HepG2 (cell line): ENCODE results near the gene ETFA. TPM values are rescaled to one million over a fixed set of nuclear protein-coding genes. Genes with fewer than 3 reads are reported as not detected.

Experiments
- CBX5 ChIP-seq: sonication (generic); formaldehyde crosslinking; IDR thresholded peaks from 2 replicates; pipeline ENCODE4 v1.4.0; 2020; ENCODE audit warnings: missing genetic modification reagents, borderline replicate concordance
- CEBPB ChIP-seq: IDR thresholded peaks from 2 replicates; pipeline ENCODE4 v1.6.1; 2011; ENCODE audit warnings: low read depth, low read length, improper control_type of control experiment, borderline replicate concordance
- KMT2A ChIP-seq: sonication (generic); formaldehyde crosslinking; IDR thresholded peaks from 2 replicates; pipeline ENCODE4 v1.4.0; 2020; ENCODE audit warnings: missing genetic modification reagents
- NR2F6 ChIP-seq, 2 experiments: IDR thresholded peaks; 2 replicates each; pipeline ENCODE4 v1.6.1; 2016; ENCODE audit warnings: antibody characterized with exemption in 1 of 2, mild to moderate bottlenecking in 1 of 2
- ONECUT2 ChIP-seq: sonication (generic); formaldehyde crosslinking; IDR thresholded peaks from 2 replicates; pipeline ENCODE4 v1.4.0; 2020; ENCODE audit warnings: missing genetic modification reagents
- RCOR2 ChIP-seq: IDR thresholded peaks from 2 replicates; pipeline ENCODE4 v1.6.1; 2016; ENCODE audit warnings: missing biosample characterization, missing genetic modification reagents
- SMC3 ChIP-seq: IDR thresholded peaks from 2 replicates; pipeline ENCODE4 v1.6.1; 2011; ENCODE audit warnings: low read length, improper control_type of control experiment
- ZFAT ChIP-seq: sonication (generic); formaldehyde crosslinking; conservative IDR thresholded peaks from 2 replicates; pipeline ENCODE4 v1.8.1; 2023; ENCODE audit warnings: missing genetic modification reagents, inconsistent platforms
- ZNF333 ChIP-seq: sonication (generic); formaldehyde crosslinking; IDR thresholded peaks from 2 replicates; pipeline ENCODE4 v1.4.0; 2020; ENCODE audit warnings: mild to moderate bottlenecking, missing genetic modification reagents, borderline replicate concordance
- ZNF441 ChIP-seq: sonication (generic); formaldehyde crosslinking; IDR thresholded peaks from 2 replicates; pipeline ENCODE4 v1.7.0; 2021; ENCODE audit warnings: missing genetic modification reagents, borderline replicate concordance
- ZNF563 ChIP-seq: sonication (generic); formaldehyde crosslinking; IDR thresholded peaks from 2 replicates; pipeline ENCODE4 v1.8.0; 2022; ENCODE audit warnings: mild to moderate bottlenecking, moderate library complexity, missing genetic modification reagents
- polyA plus RNA-seq, 8 experiments: library from polyadenylated mRNA; depleted of rRNA in 3 of 8; stranded (reverse) in 7 of 8; unstranded in 1 of 8; fragments of >200 nt; fragmentation: Illumina TruSeq in 4 of 8; extraction: Trizol in 4 of 8; gene quantifications; 2 replicates each; pipeline versions ENCODE4 v1.2.1 to v1.2.3, GENCODE V29; 2011 to 2016; ENCODE audit warnings: low read depth in 4 of 8, missing spikeins in 1 of 8, mixed read lengths in 1 of 8; ENCODE audit not compliant: insufficient read depth in 1 of 8
- total RNA-seq, 5 experiments: library from RNA; depleted of rRNA; stranded (reverse); fragments of >200 nt; fragmentation: Illumina TruSeq; extraction: Trizol; gene quantifications; 2 replicates each; pipeline ENCODE4 v1.2.3, GENCODE V29; 2016; ENCODE audit warnings: low read depth in 1 of 5
- TF ChIP-seq, protein P1 (sequence below): sonication (generic); IDR thresholded peaks from 2 replicates; pipeline ENCODE4 v1.6.1; 2016; ENCODE audit warnings: low read depth, borderline replicate concordance
- TF ChIP-seq, protein P2 (sequence below): sonication (generic); formaldehyde crosslinking; IDR thresholded peaks from 2 replicates; pipeline ENCODE4 v1.4.0; 2020; ENCODE audit warnings: mild to moderate bottlenecking, missing genetic modification reagents
- TF ChIP-seq, protein P3 (sequence below): sonication (generic); formaldehyde crosslinking; IDR thresholded peaks from 2 replicates; pipeline ENCODE4 v1.4.0; 2020; ENCODE audit warnings: missing genetic modification reagents
- TF ChIP-seq, protein P4 (sequence below): sonication (generic); formaldehyde crosslinking; conservative IDR thresholded peaks from 2 replicates; pipeline ENCODE4 v1.8.0; 2022; ENCODE audit warnings: low read depth, missing genetic modification reagents

The ETFA gene
- total and polyA plus RNA-seq, 2 of the 13 experiments (the other 11 are each of a cell fraction or from before 2014, with no cell fraction given), result 291 to 396 TPM

DNA sequence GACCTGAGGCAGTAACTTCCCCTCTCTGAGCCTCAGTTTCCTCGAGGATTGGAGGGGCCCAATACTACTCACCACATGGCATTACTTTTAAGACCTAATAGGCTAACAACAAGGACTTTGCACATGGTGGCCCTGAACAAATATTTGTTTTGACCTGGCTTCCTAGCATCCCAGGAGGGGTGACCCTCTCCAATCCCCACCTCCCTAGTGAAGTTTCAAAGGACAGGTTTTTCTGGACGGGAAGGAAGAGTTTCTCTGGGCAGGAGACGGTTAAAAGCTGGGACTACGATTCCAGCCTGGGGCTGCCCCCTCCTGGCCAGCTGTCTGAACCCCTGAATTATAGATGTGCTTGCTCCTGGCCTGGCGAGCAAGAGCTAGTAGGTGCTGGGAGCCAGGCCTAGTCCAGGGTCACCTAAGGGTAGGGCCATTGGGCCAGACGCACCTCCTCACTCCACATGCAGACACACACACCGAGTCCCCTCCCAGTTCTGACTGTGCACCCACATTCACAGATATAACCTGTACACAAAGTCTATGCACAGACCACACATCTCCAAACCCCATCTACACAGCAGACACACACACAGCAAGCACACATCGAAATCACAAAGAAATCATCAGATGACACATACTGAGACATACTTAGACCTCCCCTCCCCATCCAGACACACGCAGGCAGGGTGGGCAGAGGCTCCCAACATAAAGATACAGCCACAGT lies 22.6 kb upstream of the ETFA start (continued):
- TF ChIP-seq, protein P1, sequence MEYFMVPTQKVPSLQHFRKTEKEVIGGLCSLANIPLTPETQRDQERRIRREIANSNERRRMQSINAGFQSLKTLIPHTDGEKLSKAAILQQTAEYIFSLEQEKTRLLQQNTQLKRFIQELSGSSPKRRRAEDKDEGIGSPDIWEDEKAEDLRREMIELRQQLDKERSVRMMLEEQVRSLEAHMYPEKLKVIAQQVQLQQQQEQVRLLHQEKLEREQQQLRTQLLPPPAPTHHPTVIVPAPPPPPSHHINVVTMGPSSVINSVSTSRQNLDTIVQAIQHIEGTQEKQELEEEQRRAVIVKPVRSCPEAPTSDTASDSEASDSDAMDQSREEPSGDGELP, result peak; percentile 53
- TF ChIP-seq, protein P2, sequence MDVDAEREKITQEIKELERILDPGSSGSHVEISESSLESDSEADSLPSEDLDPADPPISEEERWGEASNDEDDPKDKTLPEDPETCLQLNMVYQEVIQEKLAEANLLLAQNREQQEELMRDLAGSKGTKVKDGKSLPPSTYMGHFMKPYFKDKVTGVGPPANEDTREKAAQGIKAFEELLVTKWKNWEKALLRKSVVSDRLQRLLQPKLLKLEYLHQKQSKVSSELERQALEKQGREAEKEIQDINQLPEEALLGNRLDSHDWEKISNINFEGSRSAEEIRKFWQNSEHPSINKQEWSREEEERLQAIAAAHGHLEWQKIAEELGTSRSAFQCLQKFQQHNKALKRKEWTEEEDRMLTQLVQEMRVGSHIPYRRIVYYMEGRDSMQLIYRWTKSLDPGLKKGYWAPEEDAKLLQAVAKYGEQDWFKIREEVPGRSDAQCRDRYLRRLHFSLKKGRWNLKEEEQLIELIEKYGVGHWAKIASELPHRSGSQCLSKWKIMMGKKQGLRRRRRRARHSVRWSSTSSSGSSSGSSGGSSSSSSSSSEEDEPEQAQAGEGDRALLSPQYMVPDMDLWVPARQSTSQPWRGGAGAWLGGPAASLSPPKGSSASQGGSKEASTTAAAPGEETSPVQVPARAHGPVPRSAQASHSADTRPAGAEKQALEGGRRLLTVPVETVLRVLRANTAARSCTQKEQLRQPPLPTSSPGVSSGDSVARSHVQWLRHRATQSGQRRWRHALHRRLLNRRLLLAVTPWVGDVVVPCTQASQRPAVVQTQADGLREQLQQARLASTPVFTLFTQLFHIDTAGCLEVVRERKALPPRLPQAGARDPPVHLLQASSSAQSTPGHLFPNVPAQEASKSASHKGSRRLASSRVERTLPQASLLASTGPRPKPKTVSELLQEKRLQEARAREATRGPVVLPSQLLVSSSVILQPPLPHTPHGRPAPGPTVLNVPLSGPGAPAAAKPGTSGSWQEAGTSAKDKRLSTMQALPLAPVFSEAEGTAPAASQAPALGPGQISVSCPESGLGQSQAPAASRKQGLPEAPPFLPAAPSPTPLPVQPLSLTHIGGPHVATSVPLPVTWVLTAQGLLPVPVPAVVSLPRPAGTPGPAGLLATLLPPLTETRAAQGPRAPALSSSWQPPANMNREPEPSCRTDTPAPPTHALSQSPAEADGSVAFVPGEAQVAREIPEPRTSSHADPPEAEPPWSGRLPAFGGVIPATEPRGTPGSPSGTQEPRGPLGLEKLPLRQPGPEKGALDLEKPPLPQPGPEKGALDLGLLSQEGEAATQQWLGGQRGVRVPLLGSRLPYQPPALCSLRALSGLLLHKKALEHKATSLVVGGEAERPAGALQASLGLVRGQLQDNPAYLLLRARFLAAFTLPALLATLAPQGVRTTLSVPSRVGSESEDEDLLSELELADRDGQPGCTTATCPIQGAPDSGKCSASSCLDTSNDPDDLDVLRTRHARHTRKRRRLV, result no peak
- no peak for TF ChIP-seq CEBPB
- TF ChIP-seq NR2F6 (IDR thresholded peaks at IDR 0.05), result peak; percentile 53; the same call in 1 of the 2 replicates
- no peak for TF ChIP-seq NR2F6 (CRISPR knock-in tag; IDR thresholded peaks at IDR 0.05)
- TF ChIP-seq ONECUT2, result no peak
- no peak for TF ChIP-seq ZNF333
- 0 out of 2 replicates have a peak, but pooled peaks have one; percentile 9 for TF ChIP-seq ZNF441 (CRISPR knock-in tag)
- peak; percentile 51; the same call in 1 of the 2 replicates for TF ChIP-seq KMT2A (CRISPR knock-in tag)
- TF ChIP-seq SMC3, result peak; percentile 77
- TF ChIP-seq CBX5 (CRISPR knock-in tag), result peak; percentile 75; the same call in 1 of the 2 replicates
- TF ChIP-seq ZFAT (CRISPR knock-in tag), result no peak
- peak; percentile 34; the same call in 1 of the 2 replicates for TF ChIP-seq RCOR2 (CRISPR knock-in tag)
- peak; percentile 47; the same call in 1 of the 2 replicates for TF ChIP-seq ZNF563 (CRISPR knock-in tag)
- TF ChIP-seq, protein P3, sequence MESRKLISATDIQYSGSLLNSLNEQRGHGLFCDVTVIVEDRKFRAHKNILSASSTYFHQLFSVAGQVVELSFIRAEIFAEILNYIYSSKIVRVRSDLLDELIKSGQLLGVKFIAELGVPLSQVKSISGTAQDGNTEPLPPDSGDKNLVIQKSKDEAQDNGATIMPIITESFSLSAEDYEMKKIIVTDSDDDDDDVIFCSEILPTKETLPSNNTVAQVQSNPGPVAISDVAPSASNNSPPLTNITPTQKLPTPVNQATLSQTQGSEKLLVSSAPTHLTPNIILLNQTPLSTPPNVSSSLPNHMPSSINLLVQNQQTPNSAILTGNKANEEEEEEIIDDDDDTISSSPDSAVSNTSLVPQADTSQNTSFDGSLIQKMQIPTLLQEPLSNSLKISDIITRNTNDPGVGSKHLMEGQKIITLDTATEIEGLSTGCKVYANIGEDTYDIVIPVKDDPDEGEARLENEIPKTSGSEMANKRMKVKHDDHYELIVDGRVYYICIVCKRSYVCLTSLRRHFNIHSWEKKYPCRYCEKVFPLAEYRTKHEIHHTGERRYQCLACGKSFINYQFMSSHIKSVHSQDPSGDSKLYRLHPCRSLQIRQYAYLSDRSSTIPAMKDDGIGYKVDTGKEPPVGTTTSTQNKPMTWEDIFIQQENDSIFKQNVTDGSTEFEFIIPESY (CRISPR knock-in tag), result peak; percentile 37; the same call in 1 of the 2 replicates
- TF ChIP-seq, protein P4, sequence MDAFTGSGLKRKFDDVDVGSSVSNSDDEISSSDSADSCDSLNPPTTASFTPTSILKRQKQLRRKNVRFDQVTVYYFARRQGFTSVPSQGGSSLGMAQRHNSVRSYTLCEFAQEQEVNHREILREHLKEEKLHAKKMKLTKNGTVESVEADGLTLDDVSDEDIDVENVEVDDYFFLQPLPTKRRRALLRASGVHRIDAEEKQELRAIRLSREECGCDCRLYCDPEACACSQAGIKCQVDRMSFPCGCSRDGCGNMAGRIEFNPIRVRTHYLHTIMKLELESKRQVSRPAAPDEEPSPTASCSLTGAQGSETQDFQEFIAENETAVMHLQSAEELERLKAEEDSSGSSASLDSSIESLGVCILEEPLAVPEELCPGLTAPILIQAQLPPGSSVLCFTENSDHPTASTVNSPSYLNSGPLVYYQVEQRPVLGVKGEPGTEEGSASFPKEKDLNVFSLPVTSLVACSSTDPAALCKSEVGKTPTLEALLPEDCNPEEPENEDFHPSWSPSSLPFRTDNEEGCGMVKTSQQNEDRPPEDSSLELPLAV (CRISPR knock-in tag), result no peak
